Activated T-helper 1 cell treated with anti-CD3 and anti-CD28 coated beads, Interleukin-12 subunit alpha, Interleukin-12 subunit beta, Interleukin-2, Interleukin-4 antibody, amounts not matched to agents 30 ng/mL and 10 ng/mL and 1 ng/mL, durations not matched to agents 14 hours and 24 hours and 36 hours (primary cell): ENCODE results near the gene MIGA2. TPM values are rescaled to one million over a fixed set of nuclear protein-coding genes. Genes with fewer than 3 reads are reported as not detected.

ENCODE experiments used
- DNase-seq: peaks from one replicate; pipeline ENCODE4 v3.0.0; 2021; ENCODE audit warnings: low spot score
- H3K27ac Mint-ChIP-seq: one replicate; pipeline ENCODE4 v1.8.0; 2021; ENCODE audit warnings: mild to moderate bottlenecking, mixed read lengths
- H3K27me3 Mint-ChIP-seq: one replicate; pipeline ENCODE4 v1.8.0; 2022; ENCODE audit warnings: mild to moderate bottlenecking, moderate library complexity, mixed read lengths; ENCODE audit not compliant: insufficient read depth
- H3K36me3 Mint-ChIP-seq: one replicate; pipeline ENCODE4 v1.8.0; 2021; ENCODE audit warnings: low read depth, mixed read lengths
- H3K4me1 Mint-ChIP-seq: one replicate; pipeline ENCODE4 v1.8.0; 2021; ENCODE audit warnings: low read depth, mixed read lengths
- H3K4me3 Mint-ChIP-seq: one replicate; pipeline ENCODE4 v1.8.0; 2021; ENCODE audit warnings: mild to moderate bottlenecking, moderate library complexity, mixed read lengths
- H3K9me3 Mint-ChIP-seq: one replicate; pipeline ENCODE4 v1.8.0; 2021; ENCODE audit warnings: mixed read lengths
- intact Hi-C: fragments of 100-400 bp; cut with micrococcal nuclease; formaldehyde crosslinking; loops from one replicate; pipeline ENCODE4 v1.15.1; 2024
- total RNA-seq: library from RNA; stranded (reverse); gene quantifications from 2 replicates; pipeline ENCODE4 v1.2.3, GENCODE V29; 2022

Gene MIGA2
- total RNA-seq, 1 donor from 2014 or later, result 43.8 TPM

GRCh38 chr9:129007035-129007765 is 29.2 kb upstream of the MIGA2 start:
- Mint-ChIP-seq H3K9me3 (no peaks in the 10 kb centered on the region), H3K4me3 (no peak overlapping the region), H3K36me3 (peaks cover 32% of the 10 kb centered on the region), H3K27ac (no peak overlapping the region), H3K27me3 (no peaks in the 10 kb centered on the region), H3K4me1 (no peaks in the 10 kb centered on the region)
- DNase-seq, result no peak
- intact Hi-C loops, result no loop called here

DNA sequence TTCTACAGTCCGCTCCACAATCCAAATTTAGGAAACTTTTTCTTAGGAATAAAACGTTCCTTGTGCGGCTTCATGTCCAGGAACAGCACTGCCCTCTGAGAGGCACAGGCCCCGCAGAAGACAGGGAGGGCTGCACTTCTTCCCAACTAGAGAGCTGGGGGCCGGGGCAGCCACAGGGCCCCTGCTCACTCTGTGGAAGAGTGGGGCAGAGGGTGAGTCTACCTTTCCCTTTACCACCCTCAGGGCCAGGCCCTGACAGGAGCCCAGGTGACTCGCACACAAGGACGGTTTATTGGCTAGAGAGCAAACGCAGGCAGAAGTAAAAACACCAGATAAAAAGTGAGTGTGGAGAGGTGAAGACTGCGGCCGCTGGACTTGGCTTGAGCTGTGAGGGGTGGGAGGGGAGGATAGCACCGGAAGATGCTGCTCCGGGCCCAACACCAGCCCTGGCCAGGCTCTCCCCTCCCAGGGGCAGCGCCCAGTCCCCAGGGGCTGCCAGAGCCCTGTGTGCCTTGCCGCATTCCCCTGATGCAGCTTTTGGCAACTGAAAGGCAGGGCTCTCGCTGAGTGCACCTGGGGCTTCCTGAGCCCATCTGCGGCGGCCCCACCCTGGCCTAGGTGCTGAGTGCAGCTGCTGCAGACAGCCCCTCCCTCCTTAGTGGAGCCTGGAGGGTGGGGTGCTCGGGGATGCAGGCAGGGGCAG is 28.5 kb upstream of the MIGA2 start:
- H3K9me3 Mint-ChIP-seq, result no peaks in the 10 kb centered on the region
- H3K36me3 Mint-ChIP-seq, result peaks cover 28% of the 10 kb centered on the region
- H3K27ac Mint-ChIP-seq, result no peak overlapping the region
- no peaks in the 10 kb centered on the region for H3K4me1 Mint-ChIP-seq
- no peak overlapping the region for H3K4me3 Mint-ChIP-seq
- intact Hi-C loops, result no loop called here
- DNase-seq, result no peak
- H3K27me3 Mint-ChIP-seq, result no peaks in the 10 kb centered on the region

DNA sequence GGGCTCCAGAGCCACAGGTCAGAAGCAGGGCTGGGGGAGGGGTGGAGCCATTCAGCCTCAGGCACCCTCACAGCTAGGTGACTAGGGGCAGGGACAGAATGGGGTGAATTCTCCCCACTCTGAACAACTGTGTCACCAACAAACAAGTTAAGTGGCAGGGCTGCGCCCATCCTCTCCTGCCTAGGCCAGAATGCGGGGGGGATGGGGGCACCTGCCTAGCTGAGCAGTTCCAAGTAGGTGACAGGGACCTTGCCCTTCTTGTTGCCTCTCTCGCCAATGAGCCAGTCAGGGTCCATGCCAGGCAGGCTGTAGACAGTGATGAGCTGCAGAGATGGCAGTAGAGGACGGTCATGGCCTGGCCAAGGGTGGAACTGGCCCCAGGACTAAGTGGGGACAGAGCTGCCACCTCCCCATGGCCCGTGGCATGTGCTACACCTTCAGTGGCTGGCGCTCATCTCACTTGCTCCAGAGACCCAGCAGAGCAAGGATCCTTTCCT is 27.9 kb upstream of the MIGA2 start:
- no peaks in the 10 kb centered on the region for H3K9me3 Mint-ChIP-seq
- H3K4me1 Mint-ChIP-seq, result no peaks in the 10 kb centered on the region
- no peaks in the 10 kb centered on the region for H3K27me3 Mint-ChIP-seq
- intact Hi-C loops, result no loop called here
- no peak overlapping the region for H3K27ac Mint-ChIP-seq
- no peak for DNase-seq
- peaks cover 27% of the 10 kb centered on the region for H3K36me3 Mint-ChIP-seq
- no peak overlapping the region for H3K4me3 Mint-ChIP-seq

GRCh38 chr9:129008986-129009583 is 27.3 kb upstream of the MIGA2 start:
- no peak overlapping the region for H3K4me3 Mint-ChIP-seq
- no peaks in the 10 kb centered on the region for H3K27me3 Mint-ChIP-seq
- H3K27ac Mint-ChIP-seq, result no peak overlapping the region
- H3K9me3 Mint-ChIP-seq, result no peaks in the 10 kb centered on the region
- DNase-seq, result no peak
- intact Hi-C loops, result no loop called here
- no peaks in the 10 kb centered on the region for H3K4me1 Mint-ChIP-seq
- peaks cover 27% of the 10 kb centered on the region for H3K36me3 Mint-ChIP-seq

GRCh38 chr9:129009584-129010141 is 26.8 kb upstream of the MIGA2 start:
- intact Hi-C loops, result no loop called here
- no peaks in the 10 kb centered on the region for H3K9me3 Mint-ChIP-seq
- no peak overlapping the region for H3K4me3 Mint-ChIP-seq
- H3K4me1 Mint-ChIP-seq, result no peaks in the 10 kb centered on the region
- peaks cover 29% of the 10 kb centered on the region for H3K36me3 Mint-ChIP-seq
- H3K27ac Mint-ChIP-seq, result no peak overlapping the region
- H3K27me3 Mint-ChIP-seq, result no peaks in the 10 kb centered on the region
- DNase-seq, result no peak

DNA sequence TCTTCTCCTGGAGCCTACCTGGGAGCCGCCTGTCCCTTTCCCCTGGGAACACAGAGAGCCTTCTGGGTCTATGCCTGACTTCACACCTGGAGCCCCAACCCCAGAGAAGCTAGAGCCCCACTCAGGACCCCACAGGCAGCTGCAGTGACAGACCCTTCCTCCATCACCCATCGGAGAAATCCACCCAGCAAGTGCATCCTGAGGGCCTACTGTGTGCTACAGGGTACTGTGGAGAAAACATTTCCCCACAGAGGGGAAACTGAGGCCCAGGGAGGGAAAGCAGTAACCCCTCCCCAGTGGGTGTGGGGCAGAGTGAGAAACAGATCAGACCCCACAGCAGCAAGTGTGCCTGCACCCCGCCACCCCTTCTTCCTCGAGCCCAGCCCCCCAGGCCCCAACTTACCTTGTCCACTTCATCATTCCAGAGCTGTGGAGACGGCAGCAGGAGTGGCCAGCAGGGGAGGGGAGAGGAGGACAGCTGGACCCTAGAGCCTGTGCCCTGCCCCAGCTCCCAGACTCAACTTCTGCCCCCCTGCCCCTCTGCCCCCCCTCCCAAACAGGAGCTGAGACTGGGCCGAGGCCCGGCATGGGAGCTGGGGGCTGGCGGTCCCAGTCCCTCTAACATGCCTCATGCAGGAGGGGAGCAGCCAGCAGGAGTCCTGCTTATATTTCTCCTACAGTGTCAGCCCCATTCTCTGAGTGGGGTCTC is 26.0 kb upstream of the MIGA2 start:
- H3K4me1 Mint-ChIP-seq, result no peaks in the 10 kb centered on the region
- no peak overlapping the region for H3K4me3 Mint-ChIP-seq
- no peaks in the 10 kb centered on the region for H3K9me3 Mint-ChIP-seq
- intact Hi-C loops, result no loop called here
- H3K36me3 Mint-ChIP-seq, result peaks cover 24% of the 10 kb centered on the region
- H3K27ac Mint-ChIP-seq, result no peak overlapping the region
- H3K27me3 Mint-ChIP-seq, result no peaks in the 10 kb centered on the region
- DNase-seq, result no peak

DNA sequence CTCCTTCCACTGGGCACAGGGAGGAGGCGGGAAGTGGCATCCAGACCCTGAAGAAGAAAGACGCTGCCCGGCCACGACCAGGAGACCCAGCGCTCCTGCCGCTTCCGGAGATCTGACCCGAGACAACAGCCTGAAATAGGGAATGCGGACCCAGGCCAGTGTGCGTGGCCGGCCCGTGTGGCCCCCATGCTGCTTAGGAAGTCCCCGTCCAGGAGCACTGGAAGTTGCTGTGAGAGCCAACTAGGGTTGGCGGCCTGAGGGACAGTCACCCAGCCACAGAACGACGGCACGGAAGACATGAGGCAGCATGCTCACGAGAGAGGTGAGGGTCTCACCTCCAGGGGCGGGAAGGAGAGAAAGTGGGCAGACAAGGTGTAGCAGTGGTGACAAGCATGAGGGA is 25.3 kb upstream of the MIGA2 start:
- peak overlapping the region; percentile 61 for H3K27ac Mint-ChIP-seq
- no peaks in the 10 kb centered on the region for H3K27me3 Mint-ChIP-seq
- no peak for DNase-seq
- no peaks in the 10 kb centered on the region for H3K9me3 Mint-ChIP-seq
- H3K4me1 Mint-ChIP-seq, result no peaks in the 10 kb centered on the region
- no peak overlapping the region for H3K4me3 Mint-ChIP-seq
- peaks cover 21% of the 10 kb centered on the region for H3K36me3 Mint-ChIP-seq
- intact Hi-C loops, result no loop called here

GRCh38 chr9:129011761-129012181 is 24.7 kb upstream of the MIGA2 start:
- Mint-ChIP-seq H3K36me3 (peaks cover 17% of the 10 kb centered on the region), H3K4me3 (no peak overlapping the region), H3K9me3 (no peaks in the 10 kb centered on the region), H3K4me1 (no peaks in the 10 kb centered on the region), H3K27ac (no peak overlapping the region), H3K27me3 (no peaks in the 10 kb centered on the region)
- no peak for DNase-seq
- intact Hi-C loops, result no loop called here

DNA sequence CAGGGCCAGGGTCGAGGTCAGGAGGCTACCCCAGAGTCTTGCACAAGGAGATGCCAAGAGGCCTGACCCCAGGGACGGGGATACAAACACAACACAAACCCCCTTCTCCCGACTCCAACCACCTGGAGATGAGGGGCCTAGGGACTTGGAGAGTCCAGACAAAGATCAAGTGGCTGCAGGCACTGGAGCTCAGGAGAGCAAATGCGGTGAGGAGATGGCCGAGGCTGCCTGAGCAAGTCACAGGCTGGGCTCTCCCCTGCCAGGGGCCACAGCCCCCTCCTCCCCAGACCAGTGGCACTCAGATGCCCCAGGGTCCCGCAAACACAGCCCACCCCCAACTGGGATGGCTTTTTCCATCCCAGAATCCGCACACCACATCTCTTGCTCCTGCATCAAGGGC is 24.1 kb upstream of the MIGA2 start:
- peaks cover 17% of the 10 kb centered on the region for H3K36me3 Mint-ChIP-seq
- no peaks in the 10 kb centered on the region for H3K9me3 Mint-ChIP-seq
- intact Hi-C loops, result no loop called here

DNA sequence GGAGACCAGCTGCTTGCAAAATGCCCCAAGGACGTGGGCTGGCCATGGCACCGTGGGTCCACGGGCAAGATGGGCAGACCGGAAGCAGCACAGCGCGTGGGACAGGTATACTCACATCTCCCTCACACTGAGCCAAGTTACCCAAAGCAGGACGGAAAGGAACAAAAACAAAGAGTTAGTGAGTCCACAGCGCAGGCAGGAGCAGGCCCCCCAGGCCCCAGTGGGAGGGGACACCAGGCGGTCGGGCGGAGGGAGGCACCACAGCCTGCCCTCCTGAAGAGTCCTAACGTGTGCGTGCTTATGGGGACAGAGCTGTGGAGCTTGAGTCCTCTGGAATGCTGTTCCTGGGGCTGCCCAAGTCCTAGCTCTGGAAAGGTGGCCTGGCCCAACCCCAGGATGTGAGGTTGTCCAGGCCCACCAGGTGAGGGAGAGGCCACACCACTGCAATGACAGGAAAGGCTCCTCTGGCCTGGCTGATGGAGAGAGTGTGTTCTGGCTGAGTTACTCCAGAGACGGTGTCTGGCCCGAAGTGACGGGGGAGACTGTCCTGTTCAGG is 23.5 kb upstream of the MIGA2 start:
- Mint-ChIP-seq H3K36me3 (peaks cover 11% of the 10 kb centered on the region), H3K27ac (no peak overlapping the region), H3K4me3 (no peak overlapping the region), H3K9me3 (no peaks in the 10 kb centered on the region), H3K4me1 (no peaks in the 10 kb centered on the region), H3K27me3 (no peaks in the 10 kb centered on the region)
- no peak for DNase-seq
- intact Hi-C loops, result no loop called here

More for the DNA sequence above, 24.1 kb upstream of the MIGA2 start:
- Mint-ChIP-seq H3K4me3 (no peak overlapping the region), H3K27me3 (no peaks in the 10 kb centered on the region), H3K27ac (no peak overlapping the region), H3K4me1 (no peaks in the 10 kb centered on the region)
- DNase-seq, result no peak

DNA sequence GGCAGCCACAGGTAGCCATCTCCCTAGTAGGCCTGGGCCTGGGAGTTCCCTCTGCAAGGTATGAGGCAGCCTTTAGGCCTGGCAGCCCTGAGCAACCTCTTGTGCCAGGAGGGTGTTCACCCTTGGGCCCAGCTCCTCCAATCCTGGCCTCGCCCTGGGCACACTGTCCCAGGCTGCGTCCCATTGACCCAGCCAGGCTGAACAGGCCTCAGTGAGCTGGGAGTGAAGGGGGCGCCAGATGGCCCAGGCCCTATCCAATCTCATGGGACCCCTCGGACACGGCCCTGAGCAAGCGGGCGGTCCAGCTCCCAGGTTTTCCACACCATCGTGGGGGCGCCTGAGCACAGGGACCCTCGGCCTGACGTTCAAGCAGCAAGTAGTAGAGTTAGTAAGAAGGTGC is 22.8 kb upstream of the MIGA2 start:
- intact Hi-C loops, result no loop called here
- Mint-ChIP-seq H3K36me3 (peaks cover 11% of the 10 kb centered on the region), H3K9me3 (no peaks in the 10 kb centered on the region), H3K4me1 (no peaks in the 10 kb centered on the region), H3K27ac (no peak overlapping the region), H3K27me3 (no peaks in the 10 kb centered on the region), H3K4me3 (no peak overlapping the region)
- no peak for DNase-seq

GRCh38 chr9:129014124-129014523 is 22.3 kb upstream of the MIGA2 start:
- Mint-ChIP-seq H3K27ac (no peak overlapping the region), H3K4me3 (no peak overlapping the region), H3K27me3 (no peaks in the 10 kb centered on the region), H3K4me1 (no peaks in the 10 kb centered on the region), H3K9me3 (no peaks in the 10 kb centered on the region), H3K36me3 (peaks cover 11% of the 10 kb centered on the region)
- intact Hi-C loops, result no loop called here
- no peak for DNase-seq
